GM18951 (cell line): ENCODE results near the gene LCNL1.
A peak's percentile ranks its signal among the peaks of the same experiment; 100 is the strongest.

Experiments used
- POLR2A ChIP-seq: IDR thresholded peaks from 4 replicates; pipeline ENCODE4 v1.6.1; 2011; ENCODE audit warnings: mild to moderate bottlenecking; ENCODE audit not compliant: insufficient read length, insufficient read depth; ENCODE audit errors: extremely low read depth
- in situ Hi-C: fragments of 300-500 bp; cut with MboI; formaldehyde crosslinking; loops from one replicate; pipeline ENCODE4 v1.12.0; 2022; ENCODE audit warnings: low sequenced_read_pairs, mixed read lengths, inconsistent platforms; ENCODE audit not compliant: unreplicated experiment

Gene LCNL1

GRCh38 chr9:136943291-136944211, 39.2 kb upstream of the LCNL1 start:
- TF ChIP-seq POLR2A, result no peak
- in situ Hi-C loops, result no loop called here

GRCh38 chr9:136944212-136944518, 38.6 kb upstream of the LCNL1 start:
- in situ Hi-C loops, result no loop called here
- TF ChIP-seq POLR2A, result no peak

GRCh38 chr9:136944519-136945332, 38.1 kb upstream of the LCNL1 start, which contains the start of the genes C8G and FBXW5:
Gene C8G, plus strand, starts transcription at chr9:136945243. Its CDS starts 78 bp downstream, at chr9:136945321.
Gene FBXW5, minus strand, starts transcription at chr9:136944738. Its CDS starts 655 bp downstream, at chr9:136944083.
- in situ Hi-C loops, result no loop called here
- TF ChIP-seq POLR2A, result peak; percentile 84

GRCh38 chr9:136945333-136946227, 37.2 kb upstream of the LCNL1 start:
- no peak for TF ChIP-seq POLR2A
- in situ Hi-C loops, result no loop called here

GRCh38 chr9:136946228-136947027, 36.4 kb upstream of the LCNL1 start:
- in situ Hi-C loops, result no loop called here
- no peak for TF ChIP-seq POLR2A

GRCh38 chr9:136947028-136947891, 35.5 kb upstream of the LCNL1 start:
- in situ Hi-C loops, result no loop called here
- no peak for TF ChIP-seq POLR2A

GRCh38 chr9:136947955-136948510, 34.8 kb upstream of the LCNL1 start:
- no peak for TF ChIP-seq POLR2A
- in situ Hi-C loops, result no loop called here

- TF ChIP-seq POLR2A, result no peak
- in situ Hi-C loops, result no loop called here
Measured at GRCh38 chr9:136949239-136949816, 33.5 kb upstream of the LCNL1 start.

- peak; percentile 84 for TF ChIP-seq POLR2A
- in situ Hi-C loops, result no loop called here
Measured at GRCh38 chr9:136949817-136950655, 32.8 kb upstream of the LCNL1 start.
